HCT116 (cell line): ENCODE data around the gene B3GNT4. TPM values are rescaled to one million over a fixed set of nuclear protein-coding genes. Genes with fewer than 3 reads are reported as not detected.

Source experiments
- ATAC-seq: fragments of 200-7000 bp; cut with Tn5 transposase; 2 replicates; pipeline ENCODE4 v1.9.1; 2020; ENCODE audit warnings: mild to moderate bottlenecking, moderate library complexity
- BruUV-seq: library from RNA; stranded (reverse); fragments of 400-500 nt; replicated peaks from 2 replicates; lab custom pipeline; 2021; lab: Mats Ljungman, UMichigan
- CTCF ChIA-PET: fragments of 300-600 bp; sonication (Branson Sonifier 250); formaldehyde crosslinking; loops from one replicate; lab custom pipeline; 2021; ENCODE audit warnings: antibody characterized with exemption; lab: Charles Lee
- POLR2A ChIA-PET: fragments of 300-600, 350-600 bp; sonication (Branson Sonifier 250); formaldehyde crosslinking; loops from one replicate; lab custom pipeline; 2021; ENCODE audit warnings: antibody characterized with exemption; lab: Charles Lee
- RAD21 ChIA-PET, 2 experiments: fragments of 300-600 bp; sonication (Branson Sonifier 250); formaldehyde crosslinking; loops; one replicate each; lab custom pipeline; 2023; ENCODE audit warnings: low total read pairs in 2 of 2; ENCODE audit not compliant: uncharacterized antibody in 2 of 2, unreplicated experiment in 2 of 2, low non-redundant PET in 1 of 2; lab: Charles Lee
- DNase-seq: peaks from one replicate; pipeline ENCODE4 v3.0.0-alpha.2; 2010; ENCODE audit warnings: low read depth, low spot score
- H2AFZ ChIP-seq: fragments of 200-600 bp; shearing (Covaris generic), sonication (generic); 2 replicates; pipeline ENCODE4 v1.6.1; 2017; ENCODE audit warnings: low read depth, mixed run types, mixed read lengths, antibody characterized with exemption, low read length; ENCODE audit not compliant: poor library complexity, severe bottlenecking
- H3K27ac ChIP-seq: 2 replicates; pipeline ENCODE4 v1.5.1; 2012; ENCODE audit warnings: low read depth, low read length
- H3K27me3 ChIP-seq: fragments of 200-600 bp; sonication (generic); 2 replicates; pipeline ENCODE4 v1.6.1; 2016; ENCODE audit warnings: mixed run types, low read length, mixed read lengths; ENCODE audit not compliant: insufficient read depth
- H3K36me3 ChIP-seq, 2 experiments: fragments of 200-500 bp in 1 of 2; fragments of 200-600 bp in 1 of 2; sonication (Bioruptor generic) in 1 of 2; sonication (generic) in 1 of 2; 2 replicates each; pipeline versions ENCODE4 v1.5.1 to v1.6.1; 2014 to 2016; ENCODE audit warnings: low read length in 2 of 2, inconsistent platforms in 1 of 2, mixed read lengths in 1 of 2, mixed run types in 1 of 2; ENCODE audit not compliant: insufficient read depth in 2 of 2, control insufficient read depth in 1 of 2
- H3K4me1 ChIP-seq, 2 experiments: fragments of 200-600 bp in 1 of 2; sonication (generic) in 1 of 2; 2 replicates each; pipeline versions ENCODE4 v1.5.1 to v1.6.1; 2012 to 2017; ENCODE audit warnings: low read length in 2 of 2, inconsistent platforms in 1 of 2, mild to moderate bottlenecking in 1 of 2, mixed read lengths in 1 of 2, mixed run types in 1 of 2, moderate library complexity in 1 of 2; ENCODE audit not compliant: insufficient read depth in 2 of 2, control insufficient read depth in 1 of 2
- H3K4me2 ChIP-seq: fragments of 200-600 bp; sonication (generic); 2 replicates; pipeline ENCODE4 v1.6.1; 2017; ENCODE audit warnings: mixed run types, low read length, mixed read lengths
- H3K4me3 ChIP-seq, 2 experiments: fragments of 200-600 bp in 1 of 2; sonication (generic) in 1 of 2; replicated peaks in 1 of 2; 2 replicates each; pipeline ENCODE4 v1.5.1; 2011 to 2016; ENCODE audit warnings: low read length in 2 of 2, control low read depth in 1 of 2, low read depth in 1 of 2, mild to moderate bottlenecking in 1 of 2, mixed read lengths in 1 of 2, mixed run types in 1 of 2
- H3K79me2 ChIP-seq: fragments of 200-600 bp; sonication (generic); 2 replicates; pipeline ENCODE4 v1.6.1; 2017; ENCODE audit warnings: mild to moderate bottlenecking, mixed run types, low read length, moderate library complexity, mixed read lengths; ENCODE audit not compliant: insufficient read depth
- H3K9ac ChIP-seq: fragments of 200-600 bp; sonication (generic); 2 replicates; pipeline ENCODE4 v1.6.1; 2016; ENCODE audit warnings: low read length, mixed read lengths
- H3K9me2 ChIP-seq: fragments of 200-600 bp; sonication (generic), shearing (Covaris generic); 2 replicates; pipeline ENCODE4 v1.6.1; 2017; ENCODE audit warnings: mixed run types, mild to moderate bottlenecking, moderate library complexity; ENCODE audit not compliant: insufficient read depth
- H3K9me3 ChIP-seq, 2 experiments: fragments of 200-500 bp in 1 of 2; fragments of 200-600 bp in 1 of 2; sonication (Bioruptor generic) in 1 of 2; sonication (generic) in 1 of 2; 2 replicates each; pipeline ENCODE4 v1.6.1; 2014 to 2017; ENCODE audit warnings: low read length in 2 of 2, mixed read lengths in 2 of 2, inconsistent platforms in 1 of 2, low read depth in 1 of 2, mild to moderate bottlenecking in 1 of 2, mixed run types in 1 of 2, moderate library complexity in 1 of 2; ENCODE audit not compliant: control insufficient read depth in 1 of 2, insufficient read depth in 1 of 2
- H4K20me1 ChIP-seq: fragments of 200-600 bp; sonication (generic), shearing (Covaris generic); 2 replicates; pipeline ENCODE4 v1.6.1; 2017; ENCODE audit warnings: mixed run types, mild to moderate bottlenecking, moderate library complexity; ENCODE audit not compliant: insufficient read depth
- ATF3 ChIP-seq: IDR thresholded peaks from 2 replicates; pipeline ENCODE4 v1.6.1; 2012
- CEBPB ChIP-seq: IDR thresholded peaks from 2 replicates; pipeline ENCODE4 v1.6.1; 2012; ENCODE audit warnings: low read depth
- CTCF ChIP-seq, 3 experiments: fragments of 200-600 bp in 1 of 3; sonication (generic) in 1 of 3; IDR thresholded peaks in 2 of 3; conservative IDR thresholded peaks in 1 of 3; 2 replicates each; pipeline ENCODE4 v1.5.1; 2012 to 2017; ENCODE audit warnings: low read depth in 2 of 3, low read length in 2 of 3, antibody characterized with exemption in 1 of 3, borderline replicate concordance in 1 of 3, control low read depth in 1 of 3, mild to moderate bottlenecking in 1 of 3, mixed read lengths in 1 of 3, mixed run types in 1 of 3, moderate library complexity in 1 of 3; ENCODE audit not compliant: insufficient read depth in 1 of 3
- EGR1 ChIP-seq: IDR thresholded peaks from 2 replicates; pipeline ENCODE4 v1.6.1; 2012; ENCODE audit warnings: low read depth
- ELF1 ChIP-seq: IDR thresholded peaks from 2 replicates; pipeline ENCODE4 v1.6.1; 2012; ENCODE audit warnings: low read depth, borderline replicate concordance
- EZH2 ChIP-seq: fragments of 200-600 bp; sonication (generic); IDR thresholded peaks from 2 replicates; pipeline ENCODE4 v1.6.1; 2017; ENCODE audit warnings: antibody characterized with exemption, mixed run types
- JUND ChIP-seq: IDR thresholded peaks from 2 replicates; pipeline ENCODE4 v1.6.1; 2012
- MAX ChIP-seq: IDR thresholded peaks from 2 replicates; pipeline ENCODE4 v1.6.1; 2012
- POLR2A ChIP-seq: IDR thresholded peaks from 2 replicates; pipeline ENCODE4 v1.7.0; 2011; ENCODE audit warnings: borderline replicate concordance; ENCODE audit not compliant: insufficient read depth, insufficient read length; ENCODE audit errors: extremely low read depth
- POLR2AphosphoS5 ChIP-seq: IDR thresholded peaks from 2 replicates; pipeline ENCODE4 v1.6.1; 2011; ENCODE audit warnings: mild to moderate bottlenecking, low read depth, low read length, moderate library complexity
- RAD21 ChIP-seq: IDR thresholded peaks from 2 replicates; pipeline ENCODE4 v1.6.1; 2012; ENCODE audit warnings: low read depth, mild to moderate bottlenecking
- REST ChIP-seq: IDR thresholded peaks from 2 replicates; pipeline ENCODE4 v1.6.1; 2012; ENCODE audit warnings: low read depth
- SIN3A ChIP-seq: IDR thresholded peaks from 2 replicates; pipeline ENCODE4 v1.6.1; 2012; ENCODE audit warnings: low read depth
- SP1 ChIP-seq: IDR thresholded peaks from 2 replicates; pipeline ENCODE4 v1.6.1; 2012; ENCODE audit warnings: low read depth
- SRF ChIP-seq: IDR thresholded peaks from 2 replicates; pipeline ENCODE4 v1.6.1; 2012; ENCODE audit warnings: low read depth
- TCF7L2 ChIP-seq: IDR thresholded peaks from 2 replicates; pipeline ENCODE4 v1.7.0; 2011; ENCODE audit warnings: borderline replicate concordance, inconsistent platforms; ENCODE audit not compliant: insufficient read depth, insufficient read length; ENCODE audit errors: extremely low read depth
- YY1 ChIP-seq: IDR thresholded peaks from 2 replicates; pipeline ENCODE4 v1.6.1; 2011; ENCODE audit warnings: low read length, low read depth, moderate library complexity, mild to moderate bottlenecking; ENCODE audit not compliant: insufficient replicate concordance; ENCODE audit errors: extremely low read depth
- intact Hi-C: fragments of 100-400 bp; cut with micrococcal nuclease; formaldehyde crosslinking; loops from 2 replicates; pipeline ENCODE4 v1.10.0; 2022
- total RNA-seq: library from RNA; stranded (reverse); gene quantifications from one replicate; pipeline ENCODE4 v1.2.1, GENCODE V29; 2021; ENCODE audit not compliant: unreplicated experiment

B3GNT4 gene
- total RNA-seq, 1 experiment from 2014 or later = 7.1 TPM

- RAD21 ChIA-PET = no interaction called here
- no TSS peak for BruUV-seq
- no peaks in the 10 kb centered on the region for H4K20me1 ChIP-seq
- no peak overlapping the region for H3K9ac ChIP-seq
- CTCF ChIA-PET = no interaction called here
- ATAC-seq (no peak), DNase-seq (no peak)
- no peak overlapping the region for H3K4me3 ChIP-seq
- no peak overlapping the region for H3K27ac ChIP-seq
- H3K4me2 ChIP-seq = no peak overlapping the region
- H3K9me2 ChIP-seq = no peaks in the 10 kb centered on the region
- no peaks in the 10 kb centered on the region for H3K27me3 ChIP-seq
- POLR2A ChIA-PET = no interaction called here
- H3K79me2 ChIP-seq = no peaks in the 10 kb centered on the region
- TF ChIP-seq SIN3A (no peak), SRF (no peak), RAD21 (no peak), YY1 (no peak), REST (no peak), SP1 (no peak), POLR2A (no peak), EZH2 (no peak), ELF1 (no peak), EGR1 (no peak), ATF3 (no peak), CEBPB (no peak), JUND (no peak), MAX (no peak), TCF7L2 (no peak), CTCF (IDR thresholded peaks at IDR 0.05 in 2 of 3, conservative IDR thresholded peaks at IDR 0.05 in 1 of 3; ENCODE audit: borderline replicate concordance in 1 of 3, insufficient read depth in 1 of 3, low read depth in 2 of 3, low read length in 2 of 3) (no peak), POLR2AphosphoS5 (no peak)
- H3K9me3 ChIP-seq = no peaks in the 10 kb centered on the region
- no peak overlapping the region for H2AFZ ChIP-seq
- no peaks in the 10 kb centered on the region for H3K4me1 ChIP-seq
- H3K36me3 ChIP-seq = peaks cover 0 to 2% of the 10 kb centered on the region in 2 experiments; a peak in 2 of 4 replicates
- intact Hi-C loops = no loop called here
Observed at GRCh38 chr12:122244565-122245371, 41.3 kb downstream of the B3GNT4 start.
